HEK293T (cell line): ENCODE results near the gene FAM171A1.
"Not testable (repeated sequence)": the region's sequence is repeated elsewhere in the genome, so short reads cannot be mapped to it uniquely, and the experiment has no call there.

ENCODE experiments used
- CTCF ChIA-PET: fragments of 350-600 bp; formaldehyde crosslinking; extraction: SDS; loops from one replicate; lab custom pipeline; 2021; ENCODE audit warnings: antibody characterized with exemption, inconsistent platforms; lab: Yijun Ruan, JAX
- POLR2A ChIA-PET: fragments of 350-600 bp; formaldehyde crosslinking; extraction: SDS; loops from one replicate; lab custom pipeline; 2020; ENCODE audit warnings: antibody characterized with exemption, inconsistent platforms; lab: Yijun Ruan, JAX
- DNase-seq: peaks from one replicate; pipeline ENCODE4 v3.0.0; 2012; ENCODE audit warnings: mixed read lengths; ENCODE audit errors: extremely low spot score
- ARNT ChIP-seq: fragments of 450-650 bp; IDR thresholded peaks from 2 replicates; pipeline ENCODE4 v1.6.1; 2017; ENCODE audit warnings: mild to moderate bottlenecking
- BHLHE40 ChIP-seq: fragments of 450-650 bp; IDR thresholded peaks from 2 replicates; pipeline ENCODE4 v1.6.1; 2016; ENCODE audit warnings: mild to moderate bottlenecking, moderate library complexity, borderline replicate concordance
- CTBP1 ChIP-seq: fragments of 450-650 bp; IDR thresholded peaks from 2 replicates; pipeline ENCODE4 v1.6.1; 2016; ENCODE audit warnings: borderline replicate concordance
- ELF4 ChIP-seq: fragments of 450-650 bp; IDR thresholded peaks from 2 replicates; pipeline ENCODE4 v1.6.1; 2017; ENCODE audit warnings: antibody characterized with exemption
- FOXA1 ChIP-seq: fragments of 450-650 bp; IDR thresholded peaks from 2 replicates; pipeline ENCODE4 v1.6.1; 2016; ENCODE audit warnings: mild to moderate bottlenecking
- FOXK2 ChIP-seq: fragments of 450-650 bp; IDR thresholded peaks from 2 replicates; pipeline ENCODE4 v1.6.1; 2016; ENCODE audit warnings: mild to moderate bottlenecking
- FOXM1 ChIP-seq: fragments of 450-650 bp; IDR thresholded peaks from 2 replicates; pipeline ENCODE4 v1.6.1; 2017; ENCODE audit warnings: mild to moderate bottlenecking, borderline replicate concordance
- HDGF ChIP-seq: fragments of 450-650 bp; IDR thresholded peaks from 2 replicates; pipeline ENCODE4 v1.6.1; 2017; ENCODE audit warnings: antibody characterized with exemption, borderline replicate concordance
- L3MBTL2 ChIP-seq: fragments of 450-650 bp; conservative IDR thresholded peaks from 2 replicates; pipeline ENCODE4 v1.6.1; 2016; ENCODE audit warnings: mild to moderate bottlenecking
- LEF1 ChIP-seq: fragments of 450-650 bp; IDR thresholded peaks from 2 replicates; pipeline ENCODE4 v1.6.1; 2017; ENCODE audit warnings: mild to moderate bottlenecking, borderline replicate concordance
- NFRKB ChIP-seq: fragments of 450-650 bp; IDR thresholded peaks from 2 replicates; pipeline ENCODE4 v1.6.1; 2016; ENCODE audit warnings: mild to moderate bottlenecking, moderate library complexity
- PKNOX1 ChIP-seq: fragments of 450-650 bp; IDR thresholded peaks from 2 replicates; pipeline ENCODE4 v1.6.1; 2016
- SP1 ChIP-seq: fragments of 450-650 bp; IDR thresholded peaks from 2 replicates; pipeline ENCODE4 v1.6.1; 2017
- SUZ12 ChIP-seq: fragments of 450-650 bp; IDR thresholded peaks from 2 replicates; pipeline ENCODE4 v1.6.1; 2016; ENCODE audit warnings: mild to moderate bottlenecking
- TARDBP ChIP-seq: fragments of 450-650 bp; IDR thresholded peaks from 2 replicates; pipeline ENCODE4 v1.6.1; 2016
- ZNF384 ChIP-seq: fragments of 450-650 bp; IDR thresholded peaks from 2 replicates; pipeline ENCODE4 v1.6.1; 2016

Gene FAM171A1

GRCh38 chr10:15333909-15334649, 37.0 kb downstream of the FAM171A1 start:
- CTCF ChIA-PET: no interaction called here
- POLR2A ChIA-PET: interaction anchor here (0.6 kb wide), 1 partner anchor 919 kb away, joined by 3 read pairs; no protein-coding TSS in a partner anchor
- DNase-seq: no peak
- TF ChIP-seq TARDBP (no peak), BHLHE40 (no peak), CTBP1 (no peak), ARNT (no peak), FOXM1 (no peak), PKNOX1 (no peak), SUZ12 (no peak), FOXA1 (no peak), ELF4 (no peak), NFRKB (no peak), HDGF (no peak), ZNF384 (no peak), FOXK2 (no peak), LEF1 (no peak), SP1 (no peak), L3MBTL2 (no peak)

DNA sequence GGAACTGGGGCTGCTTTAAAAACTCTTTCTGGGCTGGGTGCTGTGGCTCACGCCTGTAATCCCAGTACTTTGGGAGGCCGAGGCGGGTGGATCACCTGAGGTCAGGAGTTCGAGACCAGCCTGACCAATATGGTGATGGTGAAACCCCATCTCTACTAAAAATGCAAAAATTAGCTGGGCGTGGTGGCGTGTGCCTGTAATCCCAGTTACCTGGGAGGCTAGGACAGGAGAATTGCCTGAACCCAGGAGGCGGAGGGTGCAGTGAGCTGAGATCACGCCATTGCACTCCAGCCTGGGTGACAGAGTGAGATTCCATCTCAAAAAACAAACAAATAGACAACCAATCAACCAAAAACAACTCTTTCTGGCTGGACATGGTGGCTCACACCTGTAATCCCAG, 37.9 kb downstream of the FAM171A1 start:
- POLR2A ChIA-PET, CTCF ChIA-PET: not testable (repeated sequence)

GRCh38 chr10:15331461-15331860, 39.6 kb downstream of the FAM171A1 start:
- DNase-seq: no peak
- ChIA-PET CTCF (no interaction called here), POLR2A (no interaction called here)
- TF ChIP-seq ARNT (no peak), HDGF (no peak), PKNOX1 (no peak), FOXK2 (no peak), FOXA1 (no peak), LEF1 (no peak), L3MBTL2 (no peak), CTBP1 (no peak)

More for the DNA sequence above, 37.9 kb downstream of the FAM171A1 start:
- DNase-seq: not testable (repeated sequence)

DNA sequence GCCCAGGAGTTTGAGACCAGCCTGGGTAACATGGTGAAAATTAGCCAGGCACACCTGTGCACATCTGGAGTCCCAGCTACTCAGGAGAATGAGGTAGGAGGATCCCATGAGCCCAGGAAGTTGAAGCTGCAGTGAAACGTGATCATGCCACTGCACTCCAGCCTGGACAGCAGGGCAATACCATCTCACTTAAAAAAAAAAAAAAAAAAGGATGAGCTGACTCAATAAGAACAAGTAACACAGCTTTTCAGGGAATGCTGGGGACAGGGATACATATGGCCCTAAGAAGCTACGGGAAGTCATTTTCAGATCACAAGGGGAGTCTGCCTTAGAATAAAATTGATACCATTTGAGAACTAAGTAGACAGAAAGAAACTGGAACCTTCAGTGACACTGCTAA, 41.7 kb downstream of the FAM171A1 start:
- ChIA-PET POLR2A (no interaction called here), CTCF (no interaction called here)
- TF ChIP-seq L3MBTL2 (no peak), FOXK2 (no peak), TARDBP (no peak), BHLHE40 (no peak), FOXM1 (no peak)
- DNase-seq: no peak

- ChIA-PET POLR2A (no interaction called here), CTCF (no interaction called here)
- no peak for TF ChIP-seq LEF1
- TF ChIP-seq ELF4: no peak
- no peak for TF ChIP-seq CTBP1
- TF ChIP-seq SUZ12: no peak
- TF ChIP-seq BHLHE40: no peak
- no peak for TF ChIP-seq FOXA1
- TF ChIP-seq PKNOX1: no peak
- no peak for DNase-seq
Observed at GRCh38 chr10:15325944-15326284, 45.2 kb downstream of the FAM171A1 start.

DNA sequence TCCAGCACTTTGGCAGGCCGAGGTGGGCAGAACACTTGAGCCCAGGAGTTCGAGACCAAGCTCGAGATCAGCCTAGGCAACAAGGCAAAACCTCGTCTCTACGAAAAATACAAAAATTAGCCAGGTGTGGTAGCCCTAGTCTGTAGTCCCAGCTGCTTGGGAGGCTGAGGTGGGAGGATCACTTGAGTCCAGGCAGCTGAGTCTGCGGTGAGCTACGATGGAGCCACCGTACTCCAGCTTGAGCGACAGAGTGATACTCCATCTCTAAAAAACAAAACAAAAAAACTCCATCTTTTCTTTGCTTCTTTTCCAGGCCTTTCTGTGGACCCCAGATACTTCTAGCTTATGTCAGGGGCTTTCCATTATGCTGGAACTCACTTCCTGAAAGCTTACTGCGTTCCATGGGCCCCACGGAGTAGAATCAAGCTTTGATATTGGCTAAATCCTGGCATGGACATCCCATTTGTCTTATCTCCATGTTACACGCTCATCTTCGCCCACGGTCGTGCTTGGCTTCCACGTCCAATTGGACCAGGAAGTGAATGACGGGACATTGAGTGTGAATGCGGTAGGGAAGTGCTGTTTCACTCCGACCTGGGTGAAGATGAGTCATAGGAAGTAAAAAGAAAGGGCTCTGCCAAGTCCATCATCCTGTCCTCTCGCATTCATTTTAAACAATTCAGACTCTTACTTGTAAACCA, 45.7 kb downstream of the FAM171A1 start:
- POLR2A ChIA-PET: no interaction called here
- CTCF ChIA-PET: no interaction called here

GRCh38 chr10:15324611-15325010, 46.5 kb downstream of the FAM171A1 start:
- ChIA-PET POLR2A (no interaction called here), CTCF (no interaction called here)
- TF ChIP-seq NFRKB (no peak), SP1 (no peak), BHLHE40 (no peak), TARDBP (no peak)
- no peak for DNase-seq

More for the DNA sequence above, 45.7 kb downstream of the FAM171A1 start:
- no peak for TF ChIP-seq FOXA1
- TF ChIP-seq CTBP1: no peak
- TF ChIP-seq LEF1: no peak
- TF ChIP-seq BHLHE40: no peak
- no peak for DNase-seq
